GM23248 (cell line): Measurements from ENCODE around the gene MXD3.

Experiments used
- EZH2 ChIP-seq: fragments of 200-600 bp; sonication (generic); IDR thresholded peaks from 2 replicates; pipeline ENCODE4 v1.6.1; 2018; ENCODE audit warnings: antibody characterized with exemption, mild to moderate bottlenecking; ENCODE audit not compliant: insufficient read depth, poor library complexity, severe bottlenecking
- EZH2phosphoT487 ChIP-seq: fragments of 200-600 bp; sonication (generic); IDR thresholded peaks from 2 replicates; pipeline ENCODE4 v1.6.1; 2018; ENCODE audit warnings: antibody characterized with exemption, moderate library complexity, mild to moderate bottlenecking, low read depth; ENCODE audit not compliant: insufficient read depth

- TF ChIP-seq EZH2phosphoT487 = no peak
- TF ChIP-seq EZH2 = no peak
Measured at GRCh38 chr5:177355162-177355867, 43.6 kb upstream of the MXD3 start.
